NCI-H1092 (cell line): Measurements from ENCODE around the gene ZBTB40.
A peak's percentile ranks its signal among the peaks of the same experiment; 100 is the strongest.

ENCODE experiments used
- DNase-seq: peaks from one replicate; lab custom pipeline; 2025; lab: John Stamatoyannopoulos, UW

Gene ZBTB40

GRCh38 chr1:22556391-22557104 lies 104.9 kb downstream of the ZBTB40 start:
- no peak for DNase-seq

GRCh38 chr1:22557341-22557950 lies 105.8 kb downstream of the ZBTB40 start:
- peak; percentile 64 for DNase-seq

DNA sequence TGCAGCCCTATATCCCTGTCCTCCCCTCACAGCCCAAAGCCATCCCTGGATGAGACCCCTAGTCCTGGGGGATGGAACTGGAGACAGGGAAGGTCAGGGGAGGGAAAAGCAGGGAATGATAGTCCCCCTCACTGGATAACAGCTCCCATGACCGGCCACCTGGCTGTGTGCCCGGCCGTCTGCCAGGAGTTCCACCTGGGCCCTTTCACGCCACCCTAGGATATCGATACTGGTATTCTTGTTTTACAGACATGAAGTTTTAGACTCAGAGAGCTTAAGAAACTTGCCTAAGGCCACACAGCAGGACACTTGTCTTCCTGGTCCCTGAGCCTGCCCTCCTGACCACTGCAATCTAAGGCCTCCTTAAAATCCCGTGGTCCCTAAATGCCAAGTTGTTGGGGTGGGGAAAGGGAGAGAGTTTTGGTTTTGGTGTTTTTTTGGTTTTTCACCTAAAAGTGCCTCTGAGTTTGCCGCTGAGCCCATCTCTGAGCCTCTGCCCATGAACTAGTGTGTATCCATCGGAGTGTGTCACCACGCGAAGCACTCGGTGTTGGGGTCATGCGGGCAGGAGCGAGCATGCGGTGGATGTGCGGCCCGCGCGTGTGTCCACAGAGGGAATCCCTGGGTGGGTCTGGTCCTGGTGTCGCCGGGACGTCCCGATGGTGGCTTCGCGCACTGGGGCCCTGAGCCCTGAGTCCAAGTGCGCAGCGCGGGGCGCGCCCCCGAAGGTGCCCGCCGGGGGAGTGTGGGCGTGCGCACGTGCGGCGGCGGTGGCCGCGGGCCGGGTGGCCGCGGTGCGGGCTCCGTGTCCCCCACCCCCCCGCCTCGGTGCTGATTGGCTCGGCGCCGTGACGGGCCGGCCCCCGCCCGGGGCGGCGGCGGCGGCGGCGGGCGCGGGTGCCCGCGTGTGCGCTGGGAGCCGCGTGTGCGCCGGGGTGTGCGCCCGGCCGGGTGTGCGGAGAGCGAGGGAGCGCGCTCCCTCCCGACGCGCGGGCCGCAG lies 111.2 kb downstream of the ZBTB40 start, which contains the start of gene EPHA8:
EPHA8 (plus strand) TSS at position 906 of the 1,000 bp plus-strand sequence. CDS start 147 bp downstream, outside the sequence.
- peak; percentile 24 for DNase-seq

- DNase-seq = no peak
Measured at GRCh38 chr1:22563671-22564602, 112.3 kb downstream of the ZBTB40 start.

DNA sequence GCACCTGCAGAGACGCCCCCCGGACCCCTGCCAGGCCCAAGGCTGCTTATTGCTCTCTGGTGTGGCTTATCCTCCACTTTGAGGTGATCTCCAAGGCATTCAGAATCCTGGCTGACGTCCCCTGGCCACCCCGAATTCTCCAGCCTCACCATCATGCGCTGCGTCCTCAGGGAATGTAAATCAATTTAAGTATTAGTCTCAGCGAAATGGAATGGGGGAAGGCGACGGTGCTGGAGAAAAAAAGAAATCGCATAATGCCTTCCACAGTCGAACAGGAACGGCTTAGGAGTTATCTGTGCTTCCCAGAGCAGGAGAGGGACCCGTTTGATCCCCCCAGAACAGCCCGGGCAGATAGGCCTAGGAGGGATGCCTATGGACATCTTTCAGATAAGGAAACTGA lies 114.5 kb downstream of the ZBTB40 start:
- DNase-seq = no peak

DNA sequence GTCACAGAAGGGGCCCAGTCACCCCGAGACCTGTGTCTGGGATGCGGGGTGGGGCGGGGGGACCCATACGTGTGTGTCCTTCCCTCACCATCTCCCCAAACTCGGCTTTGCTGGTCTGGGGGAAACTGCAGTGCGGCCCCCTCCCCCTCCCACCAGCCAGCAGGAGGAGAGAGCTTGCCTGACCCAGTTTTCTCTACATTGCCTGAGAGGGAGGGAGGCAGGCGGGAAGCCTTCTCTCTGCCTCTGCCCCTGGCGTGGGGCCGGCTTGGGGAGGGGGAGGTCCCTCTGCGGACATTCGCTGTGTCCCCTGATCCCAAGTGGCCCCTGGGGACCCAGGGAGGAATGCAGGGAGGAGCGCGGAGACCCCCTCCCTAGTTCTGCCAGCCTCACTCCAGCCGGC lies 115.5 kb downstream of the ZBTB40 start:
- no peak for DNase-seq

DNA sequence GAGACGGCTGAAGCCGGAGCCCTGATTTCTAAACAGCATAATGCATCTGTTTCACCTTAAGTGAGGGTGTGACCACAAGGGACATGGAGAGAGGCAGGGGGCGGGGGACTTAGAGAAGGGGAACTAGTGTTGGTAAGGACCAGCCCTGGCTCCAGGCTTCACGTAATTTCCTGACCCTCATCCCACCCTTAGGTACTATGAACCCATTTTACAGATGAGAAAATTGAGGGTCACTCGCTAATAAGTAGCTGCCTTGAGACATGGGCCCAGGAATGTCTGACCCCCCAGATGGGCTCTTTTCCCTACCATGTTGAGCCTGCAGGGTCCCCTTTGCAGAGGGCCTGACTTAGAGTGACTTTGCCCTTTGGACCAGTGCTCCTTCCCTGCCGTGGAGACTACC lies 116.3 kb downstream of the ZBTB40 start:
- DNase-seq = no peak

- DNase-seq = no peak
Measured at GRCh38 chr1:22569269-22569668, 117.6 kb downstream of the ZBTB40 start.

- no peak for DNase-seq
Measured at GRCh38 chr1:22570140-22570909, 118.7 kb downstream of the ZBTB40 start.

DNA sequence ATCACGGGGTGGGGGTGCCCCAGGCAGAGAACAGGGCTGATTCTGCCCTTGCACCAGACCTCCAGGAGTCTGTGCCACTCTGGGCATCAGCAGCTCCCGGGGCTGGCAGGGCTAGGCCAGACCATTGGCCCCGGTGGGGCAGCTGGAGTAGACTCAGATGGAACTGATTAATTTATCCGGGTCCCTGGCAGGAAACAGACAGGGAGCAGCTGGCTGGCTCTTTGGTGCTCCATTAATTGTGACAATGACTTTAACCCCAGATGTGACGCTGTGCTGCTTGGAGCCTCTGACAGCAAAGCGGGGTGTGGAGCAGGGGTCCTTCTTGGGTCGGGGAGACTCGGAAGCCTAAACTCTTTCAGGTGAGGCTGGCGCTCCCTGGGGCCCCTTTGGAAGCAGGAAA lies 121.2 kb downstream of the ZBTB40 start:
- no peak for DNase-seq

GRCh38 chr1:22573237-22573636 lies 121.6 kb downstream of the ZBTB40 start:
- no peak for DNase-seq

GRCh38 chr1:22575532-22576149 lies 124.0 kb downstream of the ZBTB40 start:
- no peak for DNase-seq

- DNase-seq = no peak
Measured at GRCh38 chr1:22576150-22576544, 124.5 kb downstream of the ZBTB40 start.

DNA sequence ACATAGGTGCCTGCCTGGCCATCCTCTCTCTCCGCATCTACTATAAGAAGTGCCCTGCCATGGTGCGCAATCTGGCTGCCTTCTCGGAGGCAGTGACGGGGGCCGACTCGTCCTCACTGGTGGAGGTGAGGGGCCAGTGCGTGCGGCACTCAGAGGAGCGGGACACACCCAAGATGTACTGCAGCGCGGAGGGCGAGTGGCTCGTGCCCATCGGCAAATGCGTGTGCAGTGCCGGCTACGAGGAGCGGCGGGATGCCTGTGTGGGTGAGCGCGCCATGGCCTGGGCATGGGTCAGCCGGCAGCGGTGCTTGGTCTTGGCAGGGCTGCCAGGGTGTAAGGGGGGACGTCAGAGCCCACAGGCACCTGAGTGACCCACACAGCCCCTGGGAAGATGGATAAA lies 125.0 kb downstream of the ZBTB40 start:
- no peak for DNase-seq

GRCh38 chr1:22578732-22579361 lies 127.2 kb downstream of the ZBTB40 start:
- DNase-seq = no peak

GRCh38 chr1:22579541-22580155 lies 128.0 kb downstream of the ZBTB40 start:
- DNase-seq = no peak
